ENCODE measurements around the gene MAPRE2.
"Not testable (repeated sequence)": the region's sequence is repeated elsewhere in the genome, so short reads cannot be mapped to it uniquely, and the experiment has no call there.

Gene MAPRE2

DNA sequence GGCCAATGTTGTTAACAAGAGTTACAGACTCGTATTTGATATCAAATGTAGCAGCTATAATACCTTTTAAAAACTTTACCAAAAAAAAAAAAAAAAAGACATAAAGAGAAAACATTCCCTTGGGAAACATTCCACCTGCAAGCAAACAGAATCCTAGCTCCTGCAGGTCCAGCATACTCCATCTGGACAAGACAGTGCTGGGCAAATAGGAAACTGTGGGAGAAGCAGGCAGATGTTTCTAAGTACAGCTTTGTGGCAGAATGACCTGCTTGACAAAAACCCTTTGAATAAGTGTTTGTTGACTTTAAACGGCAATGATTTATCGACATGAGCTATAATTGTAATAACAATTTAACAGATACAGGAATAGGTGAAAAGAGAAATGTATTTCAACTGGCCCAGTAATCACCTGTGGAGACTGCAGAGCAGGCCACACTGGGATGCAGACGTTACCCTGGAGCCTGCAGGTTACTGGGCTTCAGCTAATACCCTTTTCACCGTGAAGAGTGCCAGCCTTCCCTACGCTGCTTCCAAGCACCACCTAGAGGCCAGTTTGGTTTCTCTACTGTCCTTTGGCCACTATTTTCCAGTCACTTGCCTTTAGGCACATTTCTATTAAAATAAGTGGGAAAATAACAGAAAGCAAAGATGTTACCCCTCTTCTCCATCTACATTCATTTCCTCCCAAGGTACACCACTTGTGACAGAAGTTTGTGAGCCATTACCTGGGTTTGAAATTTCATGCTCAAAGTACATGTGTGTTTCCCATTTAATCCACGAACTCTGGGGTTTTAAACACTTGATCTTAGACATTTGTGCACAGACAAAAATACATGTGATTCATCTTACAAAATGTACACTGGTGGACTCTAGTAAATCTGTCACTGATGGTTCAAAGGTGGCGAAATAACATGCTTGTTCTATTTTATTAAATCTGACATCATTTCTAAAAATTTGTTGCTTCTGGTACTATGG is 102.7 kb downstream of the MAPRE2 start:
- TF ChIP-seq, protein P1, sequence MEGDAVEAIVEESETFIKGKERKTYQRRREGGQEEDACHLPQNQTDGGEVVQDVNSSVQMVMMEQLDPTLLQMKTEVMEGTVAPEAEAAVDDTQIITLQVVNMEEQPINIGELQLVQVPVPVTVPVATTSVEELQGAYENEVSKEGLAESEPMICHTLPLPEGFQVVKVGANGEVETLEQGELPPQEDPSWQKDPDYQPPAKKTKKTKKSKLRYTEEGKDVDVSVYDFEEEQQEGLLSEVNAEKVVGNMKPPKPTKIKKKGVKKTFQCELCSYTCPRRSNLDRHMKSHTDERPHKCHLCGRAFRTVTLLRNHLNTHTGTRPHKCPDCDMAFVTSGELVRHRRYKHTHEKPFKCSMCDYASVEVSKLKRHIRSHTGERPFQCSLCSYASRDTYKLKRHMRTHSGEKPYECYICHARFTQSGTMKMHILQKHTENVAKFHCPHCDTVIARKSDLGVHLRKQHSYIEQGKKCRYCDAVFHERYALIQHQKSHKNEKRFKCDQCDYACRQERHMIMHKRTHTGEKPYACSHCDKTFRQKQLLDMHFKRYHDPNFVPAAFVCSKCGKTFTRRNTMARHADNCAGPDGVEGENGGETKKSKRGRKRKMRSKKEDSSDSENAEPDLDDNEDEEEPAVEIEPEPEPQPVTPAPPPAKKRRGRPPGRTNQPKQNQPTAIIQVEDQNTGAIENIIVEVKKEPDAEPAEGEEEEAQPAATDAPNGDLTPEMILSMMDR (IDR thresholded peaks at IDR 0.05; ENCODE audit: borderline replicate concordance, insufficient read depth, low read depth, low read length), result peak; percentile 62
- no peak overlapping the region for H3K4me3 ChIP-seq (ENCODE audit: low read depth, low read length)

DNA sequence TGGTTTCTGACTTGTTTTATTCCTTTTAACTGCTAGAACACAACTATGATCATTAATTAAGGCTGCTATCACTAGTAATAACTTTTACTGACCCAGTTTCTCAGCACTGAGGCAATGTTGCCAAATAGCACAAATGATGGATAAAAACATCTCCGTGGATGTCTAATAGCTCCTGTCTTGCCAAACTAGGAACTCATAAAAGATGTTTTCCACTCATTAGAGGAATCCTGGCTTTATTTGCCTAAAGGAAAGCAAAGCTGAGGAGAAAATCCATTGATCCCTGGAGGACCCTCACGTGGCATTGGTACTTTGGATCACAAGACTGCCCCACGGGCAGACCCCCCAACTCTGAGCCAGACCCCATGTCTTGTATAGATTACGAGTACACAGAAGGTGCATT is 103.5 kb downstream of the MAPRE2 start:
- TF ChIP-seq, protein P1 (IDR thresholded peaks at IDR 0.05; ENCODE audit: borderline replicate concordance, insufficient read depth, low read depth, low read length), result no peak
- no peak overlapping the region for H3K4me3 ChIP-seq (ENCODE audit: low read depth, low read length)

DNA sequence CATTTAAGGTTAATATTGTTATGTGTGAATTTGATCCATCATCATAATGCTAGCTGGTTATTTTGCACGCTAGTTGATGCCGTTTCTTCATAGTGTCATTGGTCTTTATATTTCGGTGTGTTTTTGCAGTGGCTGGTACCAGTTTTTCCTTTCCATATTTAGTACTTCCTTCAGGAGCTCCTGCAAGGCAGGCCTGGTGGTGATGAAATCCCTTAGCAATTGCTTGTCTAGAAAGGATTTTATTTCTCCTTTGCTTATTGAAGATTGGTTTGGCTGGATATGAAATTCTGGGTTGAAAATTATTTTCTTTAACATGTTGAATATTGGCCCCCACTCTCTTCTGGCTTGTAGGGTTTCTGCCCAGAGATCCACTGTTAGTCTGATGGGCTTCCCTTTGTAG is 109.0 kb downstream of the MAPRE2 start:
- H3K4me3 ChIP-seq (ENCODE audit: low read depth, low read length), result not testable (repeated sequence)

DNA sequence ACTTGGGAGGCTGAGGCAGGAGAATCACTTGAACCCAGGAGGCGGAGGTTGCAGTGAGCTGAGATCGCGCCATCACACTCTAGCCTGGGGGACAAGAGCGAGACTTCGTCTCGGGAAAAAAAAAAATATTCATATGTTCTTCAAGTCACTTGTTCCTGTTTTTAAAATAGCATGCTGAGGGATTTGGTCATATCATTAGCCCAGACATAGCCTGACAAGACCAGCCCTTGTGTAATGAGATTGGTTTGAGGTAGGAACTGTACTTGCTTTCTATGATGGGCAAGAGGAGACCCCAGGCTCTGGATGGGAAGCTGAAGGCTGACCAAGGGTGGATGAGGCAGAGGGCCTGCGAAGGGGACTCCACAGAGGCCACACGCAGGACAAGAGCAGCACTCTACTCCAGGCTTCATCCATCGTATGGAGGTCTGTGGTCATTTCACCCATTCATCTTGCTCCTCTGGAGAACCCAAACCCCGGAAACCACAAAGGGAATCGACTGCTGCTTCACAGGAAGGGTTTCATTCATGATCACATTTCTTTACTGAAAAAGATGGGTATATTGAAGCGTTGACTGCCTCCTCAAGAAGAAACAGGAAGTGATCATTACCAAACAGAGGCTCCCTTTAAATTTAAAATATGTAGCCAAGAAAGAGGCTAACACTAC is 112.5 kb downstream of the MAPRE2 start:
- TF ChIP-seq, protein P1 (IDR thresholded peaks at IDR 0.05; ENCODE audit: borderline replicate concordance, insufficient read depth, low read depth, low read length), result no peak
- no peak overlapping the region for H3K4me3 ChIP-seq (ENCODE audit: low read depth, low read length)

DNA sequence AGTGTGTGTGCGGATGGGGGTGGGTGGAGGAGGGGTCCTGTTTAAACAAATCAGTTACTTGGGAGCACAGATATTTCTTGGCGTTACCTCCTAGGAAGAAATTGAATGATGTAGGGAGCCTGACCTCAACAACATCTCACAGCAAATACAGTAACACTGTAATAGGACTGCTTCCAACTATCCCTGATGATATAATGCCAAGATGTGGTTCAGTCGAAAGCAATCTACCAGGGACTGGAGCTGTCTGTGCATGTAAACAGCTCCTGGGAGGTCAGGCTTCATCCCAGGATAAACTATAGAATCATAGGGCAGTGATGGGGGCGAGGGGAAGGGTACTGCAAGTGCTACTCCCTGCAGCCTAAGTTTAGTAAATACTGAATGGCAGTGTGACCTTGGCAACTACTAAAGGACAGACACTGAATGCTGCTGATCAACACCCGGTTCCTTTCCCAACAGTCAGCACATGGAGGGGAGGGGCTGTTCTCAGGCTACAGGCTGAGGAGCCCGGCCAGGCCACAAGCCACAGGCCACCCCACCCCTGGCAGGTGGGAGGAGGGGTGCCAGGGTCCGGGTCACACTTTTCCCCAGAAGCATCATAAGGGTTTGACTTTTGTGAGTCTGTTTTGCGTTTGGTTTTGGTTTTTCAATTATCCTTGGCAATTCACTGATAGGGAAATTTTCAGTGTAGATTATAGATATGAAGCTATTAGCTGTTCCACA is 114.3 kb downstream of the MAPRE2 start:
- no peak overlapping the region for H3K4me3 ChIP-seq (ENCODE audit: low read depth, low read length)
- TF ChIP-seq, protein P1 (IDR thresholded peaks at IDR 0.05; ENCODE audit: borderline replicate concordance, insufficient read depth, low read depth, low read length), result no peak

DNA sequence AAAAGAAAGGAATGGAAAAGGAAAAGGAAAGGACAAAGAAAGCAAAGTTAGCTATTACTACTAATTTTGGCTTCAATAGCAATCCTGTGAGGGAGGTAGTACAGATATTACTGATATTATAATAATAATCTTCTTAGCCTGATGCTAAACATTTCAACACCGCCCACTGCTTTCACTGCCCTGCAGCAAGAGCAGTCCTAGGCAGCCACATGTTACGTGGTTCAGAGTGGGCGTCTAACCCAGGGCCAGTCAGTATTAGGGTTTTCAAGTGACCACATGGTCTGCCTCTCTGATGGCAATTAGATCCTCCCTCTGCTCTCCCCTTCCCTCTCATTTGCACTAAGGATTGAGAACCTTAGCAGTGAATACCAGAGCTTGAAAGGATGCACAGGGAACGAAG is 116.0 kb downstream of the MAPRE2 start:
- TF ChIP-seq, protein P1 (IDR thresholded peaks at IDR 0.05; ENCODE audit: borderline replicate concordance, insufficient read depth, low read depth, low read length), result no peak
- no peak overlapping the region for H3K4me3 ChIP-seq (ENCODE audit: low read depth, low read length)

DNA sequence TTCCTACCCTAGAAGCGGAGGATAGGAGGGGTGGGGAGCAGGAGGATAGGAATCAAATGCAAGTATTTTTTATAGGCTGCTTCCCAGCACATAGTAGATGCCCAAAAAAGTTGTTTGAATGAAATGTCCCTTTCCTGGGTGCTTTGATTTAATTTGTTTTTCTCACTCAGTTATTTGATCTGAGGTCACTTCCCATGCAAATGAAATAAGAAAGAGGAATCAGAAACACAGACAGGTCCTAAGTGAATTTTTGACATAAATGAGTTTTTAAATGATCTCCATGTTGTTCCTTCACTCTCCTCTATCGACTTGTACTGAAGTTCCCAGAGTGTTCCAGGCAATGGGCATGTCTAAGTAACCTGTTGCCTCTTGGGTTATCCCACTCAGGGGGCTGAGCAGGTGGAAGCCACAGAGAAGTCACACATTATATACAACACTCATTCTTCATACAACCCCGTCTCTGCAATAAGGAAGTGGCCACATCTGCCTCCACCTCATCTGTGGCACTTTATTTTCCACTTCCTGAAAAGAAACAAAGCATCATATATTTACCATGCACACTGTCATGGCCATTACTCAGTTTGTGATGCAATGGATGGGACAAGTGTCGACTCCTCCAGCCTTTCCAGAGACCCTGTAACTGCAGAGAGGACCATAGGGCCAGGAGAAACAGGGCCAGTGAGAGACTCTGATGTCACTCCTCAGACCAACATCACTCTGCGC is 117.7 kb downstream of the MAPRE2 start:
- no peak overlapping the region for H3K4me3 ChIP-seq (ENCODE audit: low read depth, low read length)
- TF ChIP-seq, protein P1 (IDR thresholded peaks at IDR 0.05; ENCODE audit: borderline replicate concordance, insufficient read depth, low read depth, low read length), result no peak

Measured in GM12875 (cell line).